Measurements from ENCODE around the gene NHLRC4.

GRCh38 chr16:560204-560700 lies 6.6 kb upstream of the NHLRC4 start, which contains the start of gene PRR35:
- no peak for TF ChIP-seq CTCF (IDR thresholded peaks at IDR 0.05; ENCODE audit: low read depth, low read length, poor library complexity, severe bottlenecking)
- TF ChIP-seq EZH2phosphoT487 (IDR thresholded peaks at IDR 0.05; ENCODE audit: borderline replicate concordance, low read length) = no peak
